HG02938 (cell line): ENCODE measurements around the gene RAB17.
A peak's percentile ranks its signal among the peaks of the same experiment; 100 is the strongest.

Experiments
- ATAC-seq: cut with Tn5 transposase; IDR thresholded peaks from one replicate; pipeline ENCODE4 v1.9.1; 2021; ENCODE audit warnings: mild to moderate bottlenecking, moderate library complexity; ENCODE audit not compliant: unreplicated experiment

RAB17 gene

DNA sequence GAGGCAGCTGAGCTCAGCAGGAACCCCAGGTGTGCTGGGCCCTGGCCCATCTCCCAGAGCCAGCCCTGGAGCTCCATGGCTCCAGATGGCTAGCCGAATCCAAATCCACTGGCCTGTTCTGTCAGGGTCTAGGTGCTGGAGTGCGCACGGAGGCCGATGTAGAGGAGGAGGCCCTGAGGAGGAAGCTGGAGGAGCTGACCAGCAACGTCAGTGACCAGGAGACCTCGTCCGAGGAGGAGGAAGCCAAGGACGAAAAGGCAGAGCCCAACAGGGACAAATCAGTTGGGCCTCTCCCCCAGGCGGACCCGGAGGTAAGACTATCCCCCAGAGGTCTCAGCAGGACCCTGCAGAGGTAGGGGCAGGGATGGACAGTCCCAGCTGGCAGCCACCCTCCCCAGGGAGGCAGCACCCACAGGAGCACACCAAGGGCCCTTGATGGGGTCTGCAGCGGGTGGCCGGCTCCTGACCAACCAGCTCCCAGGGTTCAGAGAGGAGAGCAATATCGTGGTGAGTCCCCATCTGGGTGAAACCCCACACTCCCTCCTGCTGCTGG, 50.2 kb downstream of the RAB17 start:
- no peak for ATAC-seq

DNA sequence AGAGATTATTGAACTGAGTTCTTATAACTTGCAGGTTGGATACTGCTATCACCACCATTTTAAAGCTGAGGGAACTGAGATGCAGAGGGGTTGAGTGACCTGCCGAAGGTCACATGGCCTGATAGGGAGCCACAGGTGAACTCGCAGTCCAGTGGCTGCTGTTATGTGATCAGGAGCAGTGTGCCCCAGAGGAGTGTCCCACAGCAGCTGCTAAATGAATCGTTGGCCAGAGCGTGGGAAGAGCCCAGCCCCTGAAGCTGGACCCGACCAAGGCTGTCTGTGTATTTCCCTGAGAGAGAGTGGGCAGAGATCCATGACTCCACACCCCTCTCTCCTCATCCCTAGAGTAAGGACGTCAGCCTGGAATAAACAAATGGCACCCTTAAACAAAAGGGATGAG, 50.9 kb downstream of the RAB17 start:
- ATAC-seq, result no peak

DNA sequence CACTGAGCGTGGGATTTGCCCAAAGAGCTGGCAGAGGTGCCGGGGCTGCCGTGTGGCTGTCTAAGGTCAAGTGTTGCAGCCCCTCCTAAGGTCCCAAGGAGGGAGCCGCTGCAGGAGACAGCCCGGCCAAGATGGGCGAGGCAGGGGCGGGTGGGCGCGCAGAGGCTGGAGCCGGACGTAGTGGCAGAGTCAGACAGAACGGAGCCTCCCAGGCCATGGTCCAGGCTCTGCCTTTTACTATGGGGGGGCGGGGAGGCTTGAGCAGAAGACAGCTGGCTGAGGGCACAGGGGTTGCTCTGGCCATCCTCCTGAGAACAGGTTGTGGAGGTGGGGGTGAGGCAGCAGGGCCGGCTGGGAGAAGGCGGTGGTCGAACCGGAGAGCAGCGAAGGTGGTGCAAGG, 51.6 kb downstream of the RAB17 start:
- no peak for ATAC-seq

- ATAC-seq, result no peak
Observed at GRCh38 chr2:237538001-237538720, 52.4 kb downstream of the RAB17 start.

DNA sequence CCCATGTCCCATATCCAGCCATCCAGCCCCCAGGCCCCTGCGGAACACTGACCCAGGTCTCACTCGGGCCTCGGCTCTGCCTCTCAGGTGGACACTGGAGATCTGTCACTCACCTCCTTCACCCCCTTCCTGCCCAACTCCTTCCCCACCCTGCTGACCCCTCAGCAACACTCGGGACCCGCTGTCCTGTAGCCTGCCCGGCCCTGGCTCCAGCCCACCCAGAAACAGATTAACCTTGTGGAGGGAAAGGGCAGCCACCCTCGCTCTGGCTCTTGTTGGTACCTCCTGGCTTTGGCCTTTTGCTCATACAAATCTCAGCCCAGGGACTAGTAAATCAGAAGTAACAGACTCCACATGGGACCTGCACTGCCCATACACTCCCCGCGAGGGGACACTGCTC, 53.9 kb downstream of the RAB17 start:
- ATAC-seq, result no peak

- ATAC-seq, result no peak
Observed at GRCh38 chr2:237536083-237536415, 54.5 kb downstream of the RAB17 start.

GRCh38 chr2:237535385-237536082, 55.0 kb downstream of the RAB17 start:
- no peak for ATAC-seq

GRCh38 chr2:237534380-237534779, 56.2 kb downstream of the RAB17 start:
- no peak for ATAC-seq

DNA sequence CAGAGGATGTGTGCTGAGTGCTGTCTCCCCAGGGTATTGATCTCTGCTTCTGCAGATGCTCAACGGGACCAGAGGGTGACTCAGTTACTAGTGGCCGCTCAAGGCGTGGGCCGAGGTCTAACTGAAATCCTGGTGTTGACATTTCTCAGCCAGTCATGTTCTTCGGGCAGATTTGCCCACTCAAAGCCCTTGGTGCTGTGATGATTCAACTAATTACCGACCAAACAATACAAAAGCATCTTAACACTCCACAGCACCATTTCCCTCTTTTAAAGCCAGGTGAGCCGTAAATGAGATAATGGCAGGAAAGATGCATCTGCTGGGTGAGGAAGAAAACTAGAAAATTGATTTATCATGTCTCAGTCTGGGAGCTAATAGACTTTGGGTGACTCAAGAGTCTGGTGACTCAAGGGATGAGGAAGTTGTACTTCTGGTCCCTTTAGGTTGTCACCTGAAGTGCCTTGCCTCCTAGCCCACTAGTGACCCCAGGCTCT, 56.8 kb downstream of the RAB17 start:
- ATAC-seq, result no peak

DNA sequence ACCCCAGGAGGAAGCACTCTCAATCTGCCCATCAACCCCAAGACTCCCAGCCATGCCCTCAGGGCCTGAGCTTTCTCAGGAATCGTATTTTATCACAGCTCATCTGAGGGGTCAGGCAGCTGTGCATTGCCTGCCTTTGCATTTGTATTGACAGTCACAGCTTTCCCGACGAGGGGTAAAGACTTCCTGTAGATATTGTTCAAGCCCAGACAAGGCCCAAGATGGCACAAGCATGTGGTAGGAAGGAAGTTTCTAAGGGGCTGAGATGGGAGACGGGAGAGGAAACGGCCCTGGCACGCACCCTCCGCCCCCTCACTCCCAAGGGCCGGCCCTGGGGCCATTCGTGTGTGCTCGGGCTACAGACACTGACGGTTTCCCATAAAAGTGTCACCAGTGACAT, 58.4 kb downstream of the RAB17 start:
- no peak for ATAC-seq

GRCh38 chr2:237530472-237531433, 59.8 kb downstream of the RAB17 start:
- ATAC-seq, result no peak

GRCh38 chr2:237529452-237530402, 60.8 kb downstream of the RAB17 start:
- ATAC-seq, result peak; percentile 81

- ATAC-seq, result no peak
Observed at GRCh38 chr2:237527766-237528165, 62.8 kb downstream of the RAB17 start.

GRCh38 chr2:237527233-237527632, 63.3 kb downstream of the RAB17 start:
- no peak for ATAC-seq

DNA sequence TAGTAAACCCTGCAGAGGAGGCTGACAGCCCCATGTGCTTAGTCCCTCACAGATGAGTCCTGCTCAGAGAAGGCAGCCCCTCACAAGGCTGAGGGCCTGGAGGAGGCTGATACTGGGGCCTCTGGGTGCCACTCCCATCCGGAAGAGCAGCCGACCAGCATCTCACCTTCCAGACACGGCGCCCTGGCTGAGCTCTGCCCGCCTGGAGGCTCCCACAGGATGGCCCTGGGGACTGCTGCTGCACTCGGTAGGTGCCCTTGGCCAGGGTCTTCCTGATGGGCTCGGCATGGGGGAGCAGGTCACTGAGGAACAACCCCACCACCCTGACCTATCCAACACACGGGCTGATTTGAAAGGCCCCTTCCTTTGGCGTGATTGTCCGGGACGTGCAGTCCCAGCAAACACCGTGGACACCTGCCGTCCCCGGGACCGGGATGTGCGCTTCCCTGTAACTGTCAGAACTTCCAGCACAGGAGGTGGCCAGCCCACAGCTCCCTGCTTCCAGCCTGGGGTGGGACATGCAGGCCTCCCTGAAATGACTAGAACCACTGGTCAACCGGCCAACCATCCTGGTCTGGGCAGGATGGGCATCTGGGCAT, 64.9 kb downstream of the RAB17 start:
- no peak for ATAC-seq

DNA sequence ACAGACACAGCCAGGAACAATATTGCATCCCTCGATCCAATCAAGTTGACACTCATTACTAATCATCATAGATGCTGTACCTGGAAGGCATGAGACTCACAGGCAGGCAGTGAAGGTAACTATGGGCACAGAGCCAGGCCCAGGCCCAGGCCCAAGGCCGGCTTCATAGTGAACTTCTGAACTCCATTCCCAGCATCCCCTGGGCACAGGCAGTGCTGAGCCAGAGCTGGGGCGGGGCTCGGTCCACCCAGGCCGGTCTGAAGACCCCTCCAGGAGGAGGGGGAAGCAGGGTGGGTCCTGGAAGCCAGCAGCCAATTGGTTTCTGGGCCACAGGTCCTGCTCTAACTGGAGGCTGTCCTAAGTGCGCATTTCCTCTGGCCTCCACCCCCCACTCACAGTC, 65.9 kb downstream of the RAB17 start:
- no peak for ATAC-seq
